HepG2 (cell line): ENCODE measurements around the gene TGFBR1. TPM values are rescaled to one million over a fixed set of nuclear protein-coding genes. Genes with fewer than 3 reads are reported as not detected.

Experiments
- ATAC-seq: fragments of 200-7000 bp; cut with Tn5 transposase; 3 replicates; pipeline ENCODE4 v1.9.1; 2020; ENCODE audit warnings: mild to moderate bottlenecking, moderate library complexity
- BruUV-seq: library from RNA; stranded (reverse); fragments of 400-500 nt; replicated peaks from 2 replicates; lab custom pipeline; 2021; lab: Mats Ljungman, UMichigan
- CTCF ChIA-PET: fragments of 300-600 bp; formaldehyde crosslinking; extraction: SDS; loops from one replicate; lab custom pipeline; 2021; ENCODE audit warnings: low total read pairs, inconsistent platforms, low intra/inter-chr PET ratio; lab: Yijun Ruan, JAX
- POLR2A ChIA-PET: fragments of 350-600 bp; sonication (Branson Sonifier 250); formaldehyde crosslinking; loops from one replicate; lab custom pipeline; 2020; ENCODE audit warnings: antibody characterized with exemption, inconsistent platforms; lab: Yijun Ruan, JAX
- DNase-seq: peaks from one replicate; pipeline ENCODE4 v3.0.0-alpha.2; 2015; ENCODE audit warnings: low spot score
- FAIRE-seq: peaks from 3 replicates; lab custom pipeline; 2011; peaks lifted over from hg19 to GRCh38; lab: Jason Lieb, UNC
- H2AFZ ChIP-seq: one replicate; pipeline ENCODE4 v1.6.1; 2011; ENCODE audit warnings: low read length, inconsistent platforms
- H3K27ac ChIP-seq: fragments of 300-600 bp; 3 replicates; pipeline ENCODE4 v1.8.0; 2011; ENCODE audit warnings: mixed run types, mild to moderate bottlenecking, mixed read lengths, low read length, inconsistent platforms; ENCODE audit not compliant: insufficient read depth; ENCODE audit errors: extremely low read length
- H3K27me3 ChIP-seq, 2 experiments: fragments of 200-600 bp in 1 of 2; 2 replicates in 1 of 2; 3 replicates in 1 of 2; pipeline versions ENCODE4 v1.6.0 to v1.8.0; 2011; ENCODE audit warnings: low read length in 2 of 2, mild to moderate bottlenecking in 2 of 2, moderate library complexity in 2 of 2, inconsistent platforms in 1 of 2; ENCODE audit not compliant: insufficient read depth in 2 of 2, control insufficient read depth in 1 of 2
- H3K36me3 ChIP-seq, 2 experiments: fragments of 200-600 bp in 1 of 2; replicated peaks in 1 of 2; 2 replicates in 1 of 2; 3 replicates in 1 of 2; pipeline versions ENCODE4 v1.5.1 to v1.8.0; 2011; ENCODE audit warnings: low read length in 2 of 2, inconsistent platforms in 1 of 2; ENCODE audit not compliant: insufficient read depth in 2 of 2, control insufficient read depth in 1 of 2
- H3K4me1 ChIP-seq: 2 replicates; pipeline ENCODE4 v1.5.1; 2012; ENCODE audit warnings: low read length, inconsistent platforms; ENCODE audit not compliant: insufficient read depth
- H3K4me2 ChIP-seq: 2 replicates; pipeline ENCODE4 v1.6.0; 2011; ENCODE audit warnings: low read depth, low read length, inconsistent platforms
- H3K4me3 ChIP-seq, 3 experiments: fragments of 200-600 bp in 1 of 3; sonication (generic), shearing (Covaris generic) in 1 of 3; replicated peaks in 1 of 3; 2 replicates each; pipeline ENCODE4 v1.5.1; 2011 to 2016; ENCODE audit warnings: low read length in 3 of 3, inconsistent platforms in 2 of 3, low read depth in 2 of 3, mild to moderate bottlenecking in 2 of 3, control low read depth in 1 of 3, mixed read lengths in 1 of 3; ENCODE audit not compliant: insufficient read depth in 1 of 3
- H3K79me2 ChIP-seq: one replicate; pipeline ENCODE4 v1.6.1; 2011; ENCODE audit warnings: low read length, inconsistent platforms; ENCODE audit not compliant: insufficient read depth
- H3K9ac ChIP-seq: 2 replicates; pipeline ENCODE4 v1.6.0; 2011; ENCODE audit warnings: mild to moderate bottlenecking, low read depth, low read length, inconsistent platforms; ENCODE audit not compliant: insufficient read depth
- H3K9me3 ChIP-seq: 2 replicates; pipeline ENCODE4 v1.5.1; 2012; ENCODE audit warnings: mild to moderate bottlenecking, low read length
- H4K20me1 ChIP-seq: 2 replicates; pipeline ENCODE4 v1.6.0; 2011; ENCODE audit warnings: inconsistent platforms, mild to moderate bottlenecking, low read length, moderate library complexity; ENCODE audit not compliant: insufficient read depth
- NPAS2 ChIP-seq: sonication (generic); formaldehyde crosslinking; IDR thresholded peaks from 2 replicates; pipeline ENCODE4 v1.8.0; 2022; ENCODE audit warnings: mild to moderate bottlenecking, missing genetic modification reagents, borderline replicate concordance
- PHF8 ChIP-seq: sonication (generic); formaldehyde crosslinking; IDR thresholded peaks from 2 replicates; pipeline ENCODE4 v1.5.0; 2020; ENCODE audit warnings: missing genetic modification reagents
- SP2 ChIP-seq: sonication (generic); formaldehyde crosslinking; IDR thresholded peaks from 2 replicates; pipeline ENCODE4 v1.5.1; 2020; ENCODE audit warnings: mild to moderate bottlenecking, missing genetic modification reagents
- ZNF207 ChIP-seq: fragments of 450-650 bp; IDR thresholded peaks from 2 replicates; pipeline ENCODE4 v1.6.1; 2016; ENCODE audit warnings: antibody characterized with exemption, borderline replicate concordance
- ZNF558 ChIP-seq: sonication (generic); formaldehyde crosslinking; IDR thresholded peaks from 2 replicates; pipeline ENCODE4 v1.9.0; 2022; ENCODE audit warnings: mild to moderate bottlenecking, missing genetic modification reagents, borderline replicate concordance
- ZNF607 ChIP-seq: sonication (generic); formaldehyde crosslinking; IDR thresholded peaks from 2 replicates; pipeline ENCODE4 v1.5.1; 2020; ENCODE audit warnings: missing genetic modification reagents, mild to moderate bottlenecking, borderline replicate concordance
- WGBS: methylation state at CpG from one replicate; pipeline ENCODE4 v1.1.6; 2017; ENCODE audit warnings: low lambda C conversion rate; 5-methylcytosine and 5-hydroxymethylcytosine counted together
- in situ Hi-C: cut with HindIII; loops from 2 replicates; pipeline ENCODE4 v1.10.0; 2017; ENCODE audit warnings: low pct_unique_long_range_greater_than_20kb; ENCODE audit not compliant: extremely low pct_ligation_motif_present
- intact Hi-C: fragments of 100-400 bp; cut with micrococcal nuclease; formaldehyde crosslinking; loops from one replicate; pipeline ENCODE4 v1.10.0; 2022; ENCODE audit not compliant: unreplicated experiment
- polyA plus RNA-seq, 8 experiments: library from polyadenylated mRNA; depleted of rRNA in 3 of 8; stranded (reverse) in 7 of 8; unstranded in 1 of 8; fragments of >200 nt; fragmentation: Illumina TruSeq in 4 of 8; extraction: Trizol in 4 of 8; gene quantifications; 2 replicates each; pipeline versions ENCODE4 v1.2.1 to v1.2.3, GENCODE V29; 2011 to 2016; ENCODE audit warnings: low read depth in 4 of 8, missing spikeins in 1 of 8, mixed read lengths in 1 of 8; ENCODE audit not compliant: insufficient read depth in 1 of 8
- total RNA-seq, 5 experiments: library from RNA; depleted of rRNA; stranded (reverse); fragments of >200 nt; fragmentation: Illumina TruSeq; extraction: Trizol; gene quantifications; 2 replicates each; pipeline ENCODE4 v1.2.3, GENCODE V29; 2016; ENCODE audit warnings: low read depth in 1 of 5
- TF ChIP-seq, protein P1 (sequence below): sonication (generic); formaldehyde crosslinking; IDR thresholded peaks from one replicate; pipeline ENCODE4 v1.5.1; 2020; ENCODE audit warnings: mild to moderate bottlenecking, missing genetic modification reagents; ENCODE audit errors: not compliant biosample characterization
- TF ChIP-seq, protein P2 (sequence below): sonication (generic); formaldehyde crosslinking; IDR thresholded peaks from 2 replicates; pipeline ENCODE4 v1.4.0; 2020; ENCODE audit warnings: missing genetic modification reagents
- TF ChIP-seq, protein P3 (sequence below), 2 experiments: sonication (generic) in 1 of 2; formaldehyde crosslinking in 1 of 2; IDR thresholded peaks; 2 replicates each; pipeline versions ENCODE4 v1.5.1 to v1.6.1; 2011 to 2020; ENCODE audit warnings: borderline replicate concordance in 1 of 2, low read depth in 1 of 2, low read length in 1 of 2, mild to moderate bottlenecking in 1 of 2, missing genetic modification reagents in 1 of 2, moderate library complexity in 1 of 2

Gene TGFBR1
- total and polyA plus RNA-seq, 2 of the 13 experiments (the other 11 are each of a cell fraction or from before 2014, with no cell fraction given), result 16.8 to 23.9 TPM

DNA sequence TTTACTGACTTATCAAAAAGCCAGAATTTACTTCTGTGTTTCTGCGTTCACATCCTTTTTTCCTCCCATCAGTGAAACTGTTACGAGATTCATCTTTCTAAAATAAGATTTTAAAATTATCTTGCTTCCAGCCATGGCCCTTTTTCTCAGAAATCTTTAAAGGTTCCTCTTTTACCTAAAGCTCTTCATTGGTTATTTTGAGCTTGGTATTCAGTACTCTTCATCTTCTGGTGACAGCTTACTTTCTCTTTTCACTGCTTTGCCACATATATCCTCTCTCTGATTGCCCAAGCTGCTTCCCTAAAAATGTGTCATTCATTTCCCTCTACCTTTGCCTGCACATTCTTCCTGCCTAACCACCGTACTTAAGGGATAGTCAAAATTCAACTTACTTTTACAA, 32.3 kb downstream of the TGFBR1 start:
- Histone ChIP-seq H3K4me3 (no peak overlapping the region), H3K4me2 (no peak overlapping the region), H3K27me3 (no peaks in the 10 kb centered on the region), H4K20me1 (no peaks in the 10 kb centered on the region), H3K9me3 (no peaks in the 10 kb centered on the region), H3K27ac (no peak overlapping the region), H2AFZ (no peak overlapping the region), H3K79me2 (no peaks in the 10 kb centered on the region), H3K9ac (no peak overlapping the region), H3K36me3 (peaks cover 3 to 10% of the 10 kb centered on the region in 2 experiments; a peak in 2 of 5 replicates), H3K4me1 (no peaks in the 10 kb centered on the region)
- intact Hi-C loops, result no loop called here
- TF ChIP-seq ZNF607 (CRISPR knock-in tag) (no peak), ZNF207 (no peak), SP2 (CRISPR knock-in tag) (no peak), ZNF558 (CRISPR knock-in tag) (no peak), PHF8 (CRISPR knock-in tag) (no peak), NPAS2 (CRISPR knock-in tag) (no peak)
- TF ChIP-seq, protein P1, sequence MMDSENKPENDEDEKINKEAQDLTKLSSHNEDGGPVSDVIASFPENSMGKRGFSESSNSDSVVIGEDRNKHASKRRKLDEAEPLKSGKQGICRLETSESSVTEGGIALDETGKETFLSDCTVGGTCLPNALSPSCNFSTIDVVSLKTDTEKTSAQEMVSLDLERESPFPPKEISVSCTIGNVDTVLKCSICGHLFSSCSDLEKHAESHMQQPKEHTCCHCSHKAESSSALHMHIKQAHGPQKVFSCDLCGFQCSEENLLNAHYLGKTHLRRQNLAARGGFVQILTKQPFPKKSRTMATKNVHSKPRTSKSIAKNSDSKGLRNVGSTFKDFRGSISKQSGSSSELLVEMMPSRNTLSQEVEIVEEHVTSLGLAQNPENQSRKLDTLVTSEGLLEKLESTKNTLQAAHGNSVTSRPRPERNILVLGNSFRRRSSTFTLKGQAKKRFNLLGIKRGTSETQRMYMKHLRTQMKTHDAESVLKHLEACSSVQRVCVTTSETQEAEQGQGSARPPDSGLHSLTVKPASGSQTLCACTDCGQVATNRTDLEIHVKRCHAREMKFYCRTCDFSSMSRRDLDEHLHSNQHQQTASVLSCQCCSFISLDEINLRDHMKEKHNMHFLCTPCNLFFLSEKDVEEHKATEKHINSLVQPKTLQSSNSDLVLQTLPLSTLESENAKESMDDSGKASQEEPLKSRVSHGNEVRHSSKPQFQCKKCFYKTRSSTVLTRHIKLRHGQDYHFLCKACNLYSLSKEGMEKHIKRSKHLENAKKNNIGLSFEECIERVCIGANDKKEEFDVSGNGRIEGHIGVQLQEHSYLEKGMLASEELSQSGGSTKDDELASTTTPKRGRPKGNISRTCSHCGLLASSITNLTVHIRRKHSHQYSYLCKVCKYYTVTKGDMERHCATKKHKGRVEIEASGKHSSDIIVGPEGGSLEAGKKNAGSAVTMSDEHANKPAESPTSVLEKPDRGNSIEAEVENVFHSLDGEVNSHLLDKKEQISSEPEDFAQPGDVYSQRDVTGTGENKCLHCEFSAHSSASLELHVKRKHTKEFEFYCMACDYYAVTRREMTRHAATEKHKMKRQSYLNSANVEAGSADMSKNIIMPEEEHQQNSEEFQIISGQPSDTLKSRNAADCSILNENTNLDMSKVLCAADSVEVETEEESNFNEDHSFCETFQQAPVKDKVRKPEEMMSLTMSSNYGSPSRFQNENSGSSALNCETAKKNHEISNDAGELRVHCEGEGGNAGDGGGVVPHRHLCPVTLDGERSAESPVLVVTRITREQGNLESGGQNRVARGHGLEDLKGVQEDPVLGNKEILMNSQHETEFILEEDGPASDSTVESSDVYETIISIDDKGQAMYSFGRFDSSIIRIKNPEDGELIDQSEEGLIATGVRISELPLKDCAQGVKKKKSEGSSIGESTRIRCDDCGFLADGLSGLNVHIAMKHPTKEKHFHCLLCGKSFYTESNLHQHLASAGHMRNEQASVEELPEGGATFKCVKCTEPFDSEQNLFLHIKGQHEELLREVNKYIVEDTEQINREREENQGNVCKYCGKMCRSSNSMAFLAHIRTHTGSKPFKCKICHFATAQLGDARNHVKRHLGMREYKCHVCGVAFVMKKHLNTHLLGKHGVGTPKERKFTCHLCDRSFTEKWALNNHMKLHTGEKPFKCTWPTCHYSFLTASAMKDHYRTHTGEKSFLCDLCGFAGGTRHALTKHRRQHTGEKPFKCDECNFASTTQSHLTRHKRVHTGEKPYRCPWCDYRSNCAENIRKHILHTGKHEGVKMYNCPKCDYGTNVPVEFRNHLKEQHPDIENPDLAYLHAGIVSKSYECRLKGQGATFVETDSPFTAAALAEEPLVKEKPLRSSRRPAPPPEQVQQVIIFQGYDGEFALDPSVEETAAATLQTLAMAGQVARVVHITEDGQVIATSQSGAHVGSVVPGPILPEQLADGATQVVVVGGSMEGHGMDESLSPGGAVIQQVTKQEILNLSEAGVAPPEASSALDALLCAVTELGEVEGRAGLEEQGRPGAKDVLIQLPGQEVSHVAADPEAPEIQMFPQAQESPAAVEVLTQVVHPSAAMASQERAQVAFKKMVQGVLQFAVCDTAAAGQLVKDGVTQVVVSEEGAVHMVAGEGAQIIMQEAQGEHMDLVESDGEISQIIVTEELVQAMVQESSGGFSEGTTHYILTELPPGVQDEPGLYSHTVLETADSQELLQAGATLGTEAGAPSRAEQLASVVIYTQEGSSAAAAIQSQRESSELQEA (CRISPR knock-in tag), result no peak
- TF ChIP-seq, protein P2, sequence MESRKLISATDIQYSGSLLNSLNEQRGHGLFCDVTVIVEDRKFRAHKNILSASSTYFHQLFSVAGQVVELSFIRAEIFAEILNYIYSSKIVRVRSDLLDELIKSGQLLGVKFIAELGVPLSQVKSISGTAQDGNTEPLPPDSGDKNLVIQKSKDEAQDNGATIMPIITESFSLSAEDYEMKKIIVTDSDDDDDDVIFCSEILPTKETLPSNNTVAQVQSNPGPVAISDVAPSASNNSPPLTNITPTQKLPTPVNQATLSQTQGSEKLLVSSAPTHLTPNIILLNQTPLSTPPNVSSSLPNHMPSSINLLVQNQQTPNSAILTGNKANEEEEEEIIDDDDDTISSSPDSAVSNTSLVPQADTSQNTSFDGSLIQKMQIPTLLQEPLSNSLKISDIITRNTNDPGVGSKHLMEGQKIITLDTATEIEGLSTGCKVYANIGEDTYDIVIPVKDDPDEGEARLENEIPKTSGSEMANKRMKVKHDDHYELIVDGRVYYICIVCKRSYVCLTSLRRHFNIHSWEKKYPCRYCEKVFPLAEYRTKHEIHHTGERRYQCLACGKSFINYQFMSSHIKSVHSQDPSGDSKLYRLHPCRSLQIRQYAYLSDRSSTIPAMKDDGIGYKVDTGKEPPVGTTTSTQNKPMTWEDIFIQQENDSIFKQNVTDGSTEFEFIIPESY (CRISPR knock-in tag), result no peak
- TF ChIP-seq, protein P3, sequence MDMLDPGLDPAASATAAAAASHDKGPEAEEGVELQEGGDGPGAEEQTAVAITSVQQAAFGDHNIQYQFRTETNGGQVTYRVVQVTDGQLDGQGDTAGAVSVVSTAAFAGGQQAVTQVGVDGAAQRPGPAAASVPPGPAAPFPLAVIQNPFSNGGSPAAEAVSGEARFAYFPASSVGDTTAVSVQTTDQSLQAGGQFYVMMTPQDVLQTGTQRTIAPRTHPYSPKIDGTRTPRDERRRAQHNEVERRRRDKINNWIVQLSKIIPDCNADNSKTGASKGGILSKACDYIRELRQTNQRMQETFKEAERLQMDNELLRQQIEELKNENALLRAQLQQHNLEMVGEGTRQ (IDR thresholded peaks at IDR 0.05; ENCODE audit: low read depth, low read length), result no peak
- TF ChIP-seq, protein P3 (CRISPR knock-in tag; IDR thresholded peaks at IDR 0.05; ENCODE audit: borderline replicate concordance), result no peak
- ChIA-PET POLR2A (no interaction called here), CTCF (no interaction called here)
- in situ Hi-C loops, result loop anchor here (5.0 kb wide), 1 partner anchor 140 kb away; no protein-coding TSS in a partner anchor
- DNase-seq, result no peak
- WGBS, result 96% methylated on average over 3 of the region's 3 CpGs
- BruUV-seq, result no TSS peak
- FAIRE-seq, result no peak
- ATAC-seq, result no peak
